Prostate gland (tissue), 2 donors: Measurements from ENCODE around the gene LAMA1. TPM values are rescaled to one million over a fixed set of nuclear protein-coding genes. Genes with fewer than 3 reads are reported as not detected.

Experiments used
- DNase-seq: peaks from one replicate; pipeline ENCODE4 v3.0.0-alpha.2; 2019; ENCODE audit warnings: low spot score
- H3K27ac ChIP-seq, 2 donors: fragments of 200-600 bp; sonication (generic); 2 replicates each; pipeline ENCODE4 v1.5.1; 2017 to 2019
- H3K27me3 ChIP-seq: fragments of 200-600 bp; sonication (generic); replicated peaks from 2 replicates; pipeline ENCODE4 v1.5.1; 2019; ENCODE audit not compliant: insufficient read depth
- H3K36me3 ChIP-seq, 2 donors: fragments of 200-600 bp; sonication (generic); 1 replicate in 1 of 2; 2 replicates in 1 of 2; pipeline versions ENCODE4 v1.5.1 to v1.8.1; 2017 to 2019
- H3K4me1 ChIP-seq: fragments of 200-600 bp; sonication (generic); replicated peaks from 2 replicates; pipeline ENCODE4 v1.5.1; 2019
- H3K4me3 ChIP-seq, 2 donors: fragments of 200-600 bp; sonication (generic); 2 replicates each; pipeline ENCODE4 v1.5.1; 2017 to 2019
- H3K9me3 ChIP-seq: fragments of 200-600 bp; sonication (generic); 2 replicates; pipeline ENCODE4 v1.5.1; 2017
- POLR2A ChIP-seq: fragments of 450-650 bp; IDR thresholded peaks from one replicate; pipeline ENCODE4 v1.6.1; 2016; ENCODE audit warnings: antibody characterized with exemption, mild to moderate bottlenecking
- POLR2AphosphoS5 ChIP-seq: sonication (generic); formaldehyde crosslinking; IDR thresholded peaks from one replicate; pipeline ENCODE4 v1.6.1; 2017; ENCODE audit warnings: antibody characterized with exemption
- WGBS: methylation state at CpG from one replicate; pipeline ENCODE4 v1.1.5; 2018; 5-methylcytosine and 5-hydroxymethylcytosine counted together
- intact Hi-C: fragments of 100-400 bp; cut with DNase I; formaldehyde crosslinking; loops from one replicate; pipeline ENCODE4 v1.14.2; 2022
- total RNA-seq, 2 donors: library from RNA; depleted of rRNA; stranded (reverse); fragments of >200 nt; gene quantifications; one replicate each; pipeline ENCODE4 v1.1.0, GENCODE V29; 2016
- TF ChIP-seq, protein P1 (sequence below), 4 experiments: fragments of 200-600 bp in 2 of 4; fragments of 450-650 bp in 2 of 4; sonication (generic) in 2 of 4; IDR thresholded peaks; 1 replicate in 3 of 4; 2 replicates in 1 of 4; pipeline ENCODE4 v1.5.1; 2016 to 2019; ENCODE audit warnings: antibody characterized with exemption in 4 of 4, mild to moderate bottlenecking in 2 of 4, moderate library complexity in 2 of 4

LAMA1 gene
- total RNA-seq, 2 donors from 2014 or later, result 1.8 to 59.6 TPM

DNA sequence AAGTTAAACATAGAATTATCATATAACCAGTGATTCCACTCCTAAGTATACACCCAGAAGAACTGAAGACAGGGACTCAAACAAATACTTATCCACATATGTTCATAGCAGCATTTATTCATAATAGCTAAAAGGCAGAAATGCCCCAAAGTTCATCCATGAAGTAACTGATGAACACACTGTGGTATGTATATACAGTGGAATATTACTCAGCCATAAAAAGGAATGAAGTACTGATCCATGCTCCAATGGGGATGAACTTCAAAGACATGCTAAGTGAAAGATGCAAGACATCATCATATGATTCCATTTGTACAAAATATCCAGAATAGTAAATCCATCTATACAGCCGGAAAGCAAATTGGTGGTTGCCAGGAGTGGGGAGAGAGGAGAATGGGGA, 157.5 kb downstream of the LAMA1 start:
- intact Hi-C loops, result no loop called here
- H3K36me3 ChIP-seq, result no peaks in the 10 kb centered on the region
- H3K27ac ChIP-seq, result no peak overlapping the region
- no peaks in the 10 kb centered on the region for H3K27me3 ChIP-seq
- no peak overlapping the region for H3K4me3 ChIP-seq
- TF ChIP-seq, protein P1, sequence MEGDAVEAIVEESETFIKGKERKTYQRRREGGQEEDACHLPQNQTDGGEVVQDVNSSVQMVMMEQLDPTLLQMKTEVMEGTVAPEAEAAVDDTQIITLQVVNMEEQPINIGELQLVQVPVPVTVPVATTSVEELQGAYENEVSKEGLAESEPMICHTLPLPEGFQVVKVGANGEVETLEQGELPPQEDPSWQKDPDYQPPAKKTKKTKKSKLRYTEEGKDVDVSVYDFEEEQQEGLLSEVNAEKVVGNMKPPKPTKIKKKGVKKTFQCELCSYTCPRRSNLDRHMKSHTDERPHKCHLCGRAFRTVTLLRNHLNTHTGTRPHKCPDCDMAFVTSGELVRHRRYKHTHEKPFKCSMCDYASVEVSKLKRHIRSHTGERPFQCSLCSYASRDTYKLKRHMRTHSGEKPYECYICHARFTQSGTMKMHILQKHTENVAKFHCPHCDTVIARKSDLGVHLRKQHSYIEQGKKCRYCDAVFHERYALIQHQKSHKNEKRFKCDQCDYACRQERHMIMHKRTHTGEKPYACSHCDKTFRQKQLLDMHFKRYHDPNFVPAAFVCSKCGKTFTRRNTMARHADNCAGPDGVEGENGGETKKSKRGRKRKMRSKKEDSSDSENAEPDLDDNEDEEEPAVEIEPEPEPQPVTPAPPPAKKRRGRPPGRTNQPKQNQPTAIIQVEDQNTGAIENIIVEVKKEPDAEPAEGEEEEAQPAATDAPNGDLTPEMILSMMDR (IDR thresholded peaks at IDR 0.05), result no peak
- no peak for TF ChIP-seq POLR2A
- no peak for TF ChIP-seq POLR2AphosphoS5
- no peaks in the 10 kb centered on the region for H3K9me3 ChIP-seq
- DNase-seq, result no peak
- WGBS, result 95% methylated on average over 1 of the region's 1 CpG
- H3K4me1 ChIP-seq, result no peaks in the 10 kb centered on the region

DNA sequence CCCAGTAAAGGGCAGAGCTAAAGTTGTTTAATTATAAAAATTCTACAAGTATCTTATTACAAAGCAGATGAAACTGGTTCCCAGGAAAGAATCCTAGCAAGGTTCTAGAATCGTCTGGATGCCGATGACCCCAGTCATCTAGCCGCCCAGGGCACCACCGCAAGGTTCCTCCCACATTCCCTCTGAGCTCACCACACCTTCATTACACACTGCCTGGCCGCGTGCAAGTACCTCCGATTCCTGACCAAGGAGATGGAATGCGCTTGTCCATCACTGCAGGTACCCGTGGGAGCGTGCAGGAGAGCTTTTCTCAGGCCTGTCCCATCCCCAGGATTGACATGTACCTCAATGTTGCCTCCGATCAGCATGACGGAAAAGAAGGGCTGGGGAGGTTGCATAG, 158.5 kb downstream of the LAMA1 start:
- no peak for DNase-seq
- H3K4me1 ChIP-seq, result no peaks in the 10 kb centered on the region
- H3K36me3 ChIP-seq, result no peaks in the 10 kb centered on the region
- no peak overlapping the region for H3K4me3 ChIP-seq
- H3K27ac ChIP-seq, result no peak overlapping the region
- WGBS, result 92% methylated on average over 12 of the region's 12 CpGs
- H3K9me3 ChIP-seq, result no peaks in the 10 kb centered on the region
- no peaks in the 10 kb centered on the region for H3K27me3 ChIP-seq
- intact Hi-C loops, result no loop called here
- TF ChIP-seq, protein P1 (IDR thresholded peaks at IDR 0.05), result no peak
- TF ChIP-seq POLR2A (no peak), POLR2AphosphoS5 (no peak)

DNA sequence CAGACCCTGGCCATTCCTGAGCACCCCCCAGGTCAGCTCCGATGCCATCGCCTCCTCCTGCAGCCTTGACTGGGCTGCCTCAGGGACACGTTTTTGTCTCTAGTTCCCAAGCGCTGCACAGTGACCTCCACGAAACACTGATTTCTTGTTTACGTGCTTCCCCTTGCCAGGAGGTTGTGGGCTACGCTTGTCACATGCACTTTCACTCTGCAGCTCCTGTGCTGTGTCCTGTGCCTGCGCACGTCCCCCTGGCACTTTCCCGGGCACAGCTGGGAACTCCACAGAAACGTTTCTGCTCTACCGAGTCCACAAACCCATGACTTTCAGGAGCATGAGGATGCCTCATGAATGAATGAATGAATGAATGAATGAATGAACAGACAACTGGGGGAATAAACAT, 160.6 kb downstream of the LAMA1 start:
- intact Hi-C loops, result no loop called here
- TF ChIP-seq POLR2A, result no peak
- no peak for TF ChIP-seq POLR2AphosphoS5
- TF ChIP-seq, protein P1 (IDR thresholded peaks at IDR 0.05), result no peak
- H3K9me3 ChIP-seq, result no peaks in the 10 kb centered on the region
- H3K4me1 ChIP-seq, result no peaks in the 10 kb centered on the region
- no peak overlapping the region for H3K27ac ChIP-seq
- no peak for DNase-seq
- H3K27me3 ChIP-seq, result no peaks in the 10 kb centered on the region
- no peak overlapping the region for H3K4me3 ChIP-seq
- no peaks in the 10 kb centered on the region for H3K36me3 ChIP-seq
- WGBS, result 94% methylated on average over 12 of the region's 12 CpGs

DNA sequence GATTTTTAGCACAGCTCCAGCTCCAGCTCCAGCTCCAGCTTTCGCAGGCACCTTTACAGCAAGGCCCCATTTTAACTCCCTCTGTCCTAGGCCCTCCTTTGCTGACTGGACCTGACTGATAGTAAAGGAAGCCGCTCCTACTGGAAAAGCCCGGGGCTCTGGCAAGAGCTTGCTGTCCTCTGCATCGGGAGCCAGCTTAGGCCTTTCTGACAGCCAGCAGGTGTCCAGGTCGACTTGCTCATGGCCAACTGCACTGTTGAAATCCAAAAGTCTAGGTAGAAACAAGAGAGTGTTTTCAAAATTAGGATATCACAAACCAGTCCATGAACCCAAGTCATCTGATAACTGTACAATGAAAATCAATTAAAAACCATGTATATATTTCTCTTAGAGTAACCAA, 161.1 kb downstream of the LAMA1 start:
- H3K27me3 ChIP-seq, result no peaks in the 10 kb centered on the region
- TF ChIP-seq POLR2A (no peak), POLR2AphosphoS5 (no peak)
- TF ChIP-seq, protein P1 (IDR thresholded peaks at IDR 0.05), result no peak
- no peaks in the 10 kb centered on the region for H3K4me1 ChIP-seq
- H3K36me3 ChIP-seq, result no peaks in the 10 kb centered on the region
- H3K9me3 ChIP-seq, result no peaks in the 10 kb centered on the region
- WGBS, result 83% methylated on average over 5 of the region's 5 CpGs
- no peak overlapping the region for H3K27ac ChIP-seq
- intact Hi-C loops, result no loop called here
- no peak for DNase-seq
- no peak overlapping the region for H3K4me3 ChIP-seq

DNA sequence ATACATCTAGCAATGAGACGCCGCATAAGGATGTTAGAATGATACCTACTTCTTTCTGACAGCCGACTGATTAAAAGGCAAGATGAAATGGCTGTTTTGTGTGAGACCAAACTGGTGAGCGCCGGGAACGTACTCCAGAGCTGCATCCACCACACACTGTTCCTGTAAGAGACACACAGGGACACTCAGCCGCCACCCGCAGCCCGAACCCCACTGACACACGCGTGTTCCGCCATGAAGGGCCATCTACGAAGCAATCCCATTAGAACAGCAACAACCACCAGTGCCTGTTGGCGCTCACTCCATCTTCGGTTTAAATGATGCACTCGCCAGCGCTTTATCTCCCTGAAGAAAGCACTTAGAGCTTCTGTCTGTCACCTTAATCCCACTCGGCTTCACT, 162.3 kb downstream of the LAMA1 start:
- no peaks in the 10 kb centered on the region for H3K4me1 ChIP-seq
- no peak for DNase-seq
- intact Hi-C loops, result no loop called here
- no peaks in the 10 kb centered on the region for H3K27me3 ChIP-seq
- TF ChIP-seq POLR2A (no peak), POLR2AphosphoS5 (no peak)
- TF ChIP-seq, protein P1 (IDR thresholded peaks at IDR 0.05), result no peak
- no peaks in the 10 kb centered on the region for H3K9me3 ChIP-seq
- no peak overlapping the region for H3K4me3 ChIP-seq
- no peak overlapping the region for H3K27ac ChIP-seq
- WGBS, result 96% methylated on average over 18 of the region's 18 CpGs
- H3K36me3 ChIP-seq, result no peaks in the 10 kb centered on the region
